BLaER1 treated with 17β-estradiol and CSF1 and Interleukin-3, amounts not matched to agents 10 nM and 100 nM (cell line): ENCODE results near the gene BRME1.

Experiments
- H3K27ac ChIP-seq, 11 experiments: shearing (Covaris generic); formaldehyde crosslinking; 2 replicates each; pipeline ENCODE4 v1.8.1; 2022
- H3K27me3 ChIP-seq, 11 experiments: shearing (Covaris generic); formaldehyde crosslinking; 2 replicates each; pipeline ENCODE4 v1.8.1; 2022
- H3K36me3 ChIP-seq, 11 experiments: shearing (Covaris generic); formaldehyde crosslinking; 2 replicates each; pipeline ENCODE4 v1.8.1; 2022
- H3K4me1 ChIP-seq, 10 experiments: shearing (Covaris generic); formaldehyde crosslinking; 2 replicates each; pipeline ENCODE4 v1.8.1; 2022
- H3K4me2 ChIP-seq, 11 experiments: shearing (Covaris generic); formaldehyde crosslinking; 2 replicates each; pipeline ENCODE4 v1.8.1; 2022
- H3K4me3 ChIP-seq, 10 experiments: shearing (Covaris generic); formaldehyde crosslinking; 2 replicates each; pipeline ENCODE4 v1.8.1; 2022
- H3K9ac ChIP-seq, 11 experiments: shearing (Covaris generic); formaldehyde crosslinking; 2 replicates each; pipeline ENCODE4 v1.8.1; 2022
- H3K9me3 ChIP-seq, 11 experiments: shearing (Covaris generic); formaldehyde crosslinking; replicated peaks in 1 of 11; 2 replicates each; pipeline ENCODE4 v1.8.1; 2022
- H4K20me1 ChIP-seq, 11 experiments: shearing (Covaris generic); formaldehyde crosslinking; 2 replicates each; pipeline ENCODE4 v1.8.1; 2022
- Cebpa-rat ChIP-seq, 11 experiments: shearing (Covaris generic); IDR thresholded peaks; 2 replicates each; pipeline ENCODE4 v1.8.1; 2022

BRME1 gene

GRCh38 chr19:13850910-13851733 lies 54.8 kb downstream of the BRME1 start:
- no peak overlapping the region for H3K4me3 ChIP-seq
- H3K27me3 ChIP-seq = peaks cover 0 to 21% (median 11%) of the 10 kb centered on the region in 11 experiments; a peak in 10 of 22 replicates
- H3K9me3 ChIP-seq = no peaks in the 10 kb centered on the region
- H3K36me3 ChIP-seq = no peaks in the 10 kb centered on the region
- H3K4me1 ChIP-seq = peaks cover 26 to 56% (median 42%) of the 10 kb centered on the region in 10 experiments
- peak overlapping the region in 7 of 11 experiments; percentile 4 to 68 (median 42); a peak in 9 of 22 replicates for H3K27ac ChIP-seq
- no peak for TF ChIP-seq Cebpa-rat (IDR thresholded peaks at IDR 0.05)
- H4K20me1 ChIP-seq = no peaks in the 10 kb centered on the region
- H3K9ac ChIP-seq = peak overlapping the region in 2 of 11 experiments; percentile 6 to 15; a peak in 2 of 22 replicates
- peak overlapping the region in 8 of 11 experiments; percentile 28 to 78 (median 54); a peak in 17 of 22 replicates for H3K4me2 ChIP-seq

- Histone ChIP-seq H3K9ac (peak overlapping the region in 2 of 11 experiments; percentile 13 to 15; a peak in 1 of 22 replicates), H3K4me3 (no peak overlapping the region), H3K27ac (peak overlapping the region in 3 of 11 experiments; percentile 14 to 68 (median 27); a peak in 8 of 22 replicates), H3K36me3 (no peaks in the 10 kb centered on the region), H3K27me3 (peaks cover 0 to 21% (median 11%) of the 10 kb centered on the region in 11 experiments; a peak in 10 of 22 replicates), H3K9me3 (no peaks in the 10 kb centered on the region), H3K4me1 (peaks cover 33 to 61% (median 50%) of the 10 kb centered on the region in 10 experiments), H3K4me2 (peak overlapping the region in 10 of 11 experiments; percentile 21 to 78 (median 43); a peak in 19 of 22 replicates), H4K20me1 (no peaks in the 10 kb centered on the region)
- no peak for TF ChIP-seq Cebpa-rat (IDR thresholded peaks at IDR 0.05)
Observed at GRCh38 chr19:13849991-13850909, 55.7 kb downstream of the BRME1 start.

GRCh38 chr19:13848798-13849676 lies 56.9 kb downstream of the BRME1 start:
- Histone ChIP-seq H4K20me1 (no peaks in the 10 kb centered on the region), H3K27ac (peak overlapping the region in 6 of 11 experiments; percentile 2 to 42 (median 22); a peak in 8 of 22 replicates), H3K4me3 (no peak overlapping the region), H3K27me3 (peaks cover 0 to 21% (median 11%) of the 10 kb centered on the region in 11 experiments; a peak in 10 of 22 replicates), H3K9ac (peak overlapping the region in 1 of 11 experiments; percentile 14; a peak in 1 of 22 replicates), H3K36me3 (no peaks in the 10 kb centered on the region), H3K4me2 (peak overlapping the region in 7 of 11 experiments; percentile 2 to 86 (median 20); a peak in 5 of 22 replicates), H3K9me3 (no peaks in the 10 kb centered on the region), H3K4me1 (peaks cover 43 to 70% (median 62%) of the 10 kb centered on the region in 10 experiments)
- TF ChIP-seq Cebpa-rat (IDR thresholded peaks at IDR 0.05) = no peak

- no peak for TF ChIP-seq Cebpa-rat (IDR thresholded peaks at IDR 0.05)
- peak overlapping the region; percentile 95 to 100 (median 99); a peak in 21 of 22 replicates for H3K27ac ChIP-seq
Observed at GRCh38 chr19:13848340-13848677, 57.6 kb downstream of the BRME1 start.

GRCh38 chr19:13847407-13848339 lies 58.2 kb downstream of the BRME1 start:
- no peak for TF ChIP-seq Cebpa-rat (IDR thresholded peaks at IDR 0.05)
- H3K9me3 ChIP-seq = no peaks in the 10 kb centered on the region
- peaks cover 53 to 81% (median 74%) of the 10 kb centered on the region in 10 experiments for H3K4me1 ChIP-seq
- peak overlapping the region; percentile 70 to 95 (median 90) for H3K4me2 ChIP-seq
- no peaks in the 10 kb centered on the region for H3K36me3 ChIP-seq
- peaks cover 0 to 21% (median 11%) of the 10 kb centered on the region in 11 experiments; a peak in 10 of 22 replicates for H3K27me3 ChIP-seq
- peak overlapping the region; percentile 50 to 74 (median 62) for H3K4me3 ChIP-seq
- H3K27ac ChIP-seq = peak overlapping the region; percentile 95 to 100 (median 99)
- peak overlapping the region; percentile 91 to 100 (median 96) for H3K9ac ChIP-seq
- H4K20me1 ChIP-seq = no peaks in the 10 kb centered on the region

More at GRCh38 chr19:13848340-13848677, 57.6 kb downstream of the BRME1 start:
- H3K4me3 ChIP-seq = no peak overlapping the region; a peak in 1 of 20 replicates
- H3K27me3 ChIP-seq = peaks cover 0 to 21% (median 11%) of the 10 kb centered on the region in 11 experiments; a peak in 10 of 22 replicates
- no peaks in the 10 kb centered on the region for H3K9me3 ChIP-seq
- peak overlapping the region in 9 of 11 experiments; percentile 94 to 100 (median 96); a peak in 13 of 22 replicates for H3K9ac ChIP-seq
- H3K36me3 ChIP-seq = no peaks in the 10 kb centered on the region
- H3K4me1 ChIP-seq = peaks cover 50 to 77% (median 69%) of the 10 kb centered on the region in 10 experiments
- peak overlapping the region; percentile 70 to 95 (median 90) for H3K4me2 ChIP-seq
- H4K20me1 ChIP-seq = no peaks in the 10 kb centered on the region

GRCh38 chr19:13846557-13847406 lies 59.1 kb downstream of the BRME1 start:
- H3K27ac ChIP-seq = peak overlapping the region; percentile 95 to 100 (median 99)
- peak overlapping the region; percentile 91 to 100 (median 96) for H3K9ac ChIP-seq
- H3K36me3 ChIP-seq = no peaks in the 10 kb centered on the region
- TF ChIP-seq Cebpa-rat (IDR thresholded peaks at IDR 0.05) = peak in 4 of 11 experiments; percentile 57 to 84 (median 70); a peak in 7 of 22 replicates
- peak overlapping the region; percentile 70 to 95 (median 90) for H3K4me2 ChIP-seq
- H3K9me3 ChIP-seq = no peaks in the 10 kb centered on the region
- H3K4me3 ChIP-seq = peak overlapping the region; percentile 50 to 74 (median 62)
- peaks cover 0 to 21% (median 11%) of the 10 kb centered on the region in 11 experiments; a peak in 10 of 22 replicates for H3K27me3 ChIP-seq
- H3K4me1 ChIP-seq = peaks cover 53 to 81% (median 75%) of the 10 kb centered on the region in 10 experiments
- peaks cover 0 to 8% (median under 1%) of the 10 kb centered on the region in 11 experiments; a peak in 9 of 22 replicates for H4K20me1 ChIP-seq
